22Rv1 (cell line): ENCODE results near the gene HIPK2.

Source experiments
- H3K27ac ChIP-seq: fragments of 450-650 bp; 2 replicates; pipeline ENCODE4 v1.5.1; 2017
- ZFX ChIP-seq: fragments of 450-650 bp; IDR thresholded peaks from 2 replicates; pipeline ENCODE4 v1.6.1; 2017; ENCODE audit warnings: antibody characterized with exemption, borderline replicate concordance
- TF ChIP-seq, protein P1 (sequence below): fragments of 450-650 bp; IDR thresholded peaks from 2 replicates; pipeline ENCODE4 v1.5.1; 2017; ENCODE audit warnings: mild to moderate bottlenecking

Gene HIPK2

DNA sequence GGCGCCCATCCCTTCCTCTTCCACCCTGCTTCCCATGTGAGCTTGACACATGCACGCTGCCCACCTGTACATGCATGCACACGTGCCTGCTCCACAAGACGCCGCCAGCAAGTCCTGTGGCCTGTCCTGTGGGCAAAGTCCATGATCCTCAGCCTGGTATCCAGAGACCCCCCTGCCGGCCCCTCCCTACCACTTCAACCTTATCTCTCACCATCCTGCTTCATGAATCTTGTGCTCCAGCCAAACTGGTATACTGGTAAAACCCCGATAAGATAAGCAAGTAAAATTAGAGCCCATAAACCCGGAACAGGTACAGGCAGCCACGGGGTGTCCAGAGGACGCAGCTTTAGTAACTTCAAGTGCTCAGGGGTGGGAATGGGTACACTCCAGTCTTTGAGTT is 39.5 kb upstream of the HIPK2 start:
- TF ChIP-seq ZFX, result no peak
- TF ChIP-seq, protein P1, sequence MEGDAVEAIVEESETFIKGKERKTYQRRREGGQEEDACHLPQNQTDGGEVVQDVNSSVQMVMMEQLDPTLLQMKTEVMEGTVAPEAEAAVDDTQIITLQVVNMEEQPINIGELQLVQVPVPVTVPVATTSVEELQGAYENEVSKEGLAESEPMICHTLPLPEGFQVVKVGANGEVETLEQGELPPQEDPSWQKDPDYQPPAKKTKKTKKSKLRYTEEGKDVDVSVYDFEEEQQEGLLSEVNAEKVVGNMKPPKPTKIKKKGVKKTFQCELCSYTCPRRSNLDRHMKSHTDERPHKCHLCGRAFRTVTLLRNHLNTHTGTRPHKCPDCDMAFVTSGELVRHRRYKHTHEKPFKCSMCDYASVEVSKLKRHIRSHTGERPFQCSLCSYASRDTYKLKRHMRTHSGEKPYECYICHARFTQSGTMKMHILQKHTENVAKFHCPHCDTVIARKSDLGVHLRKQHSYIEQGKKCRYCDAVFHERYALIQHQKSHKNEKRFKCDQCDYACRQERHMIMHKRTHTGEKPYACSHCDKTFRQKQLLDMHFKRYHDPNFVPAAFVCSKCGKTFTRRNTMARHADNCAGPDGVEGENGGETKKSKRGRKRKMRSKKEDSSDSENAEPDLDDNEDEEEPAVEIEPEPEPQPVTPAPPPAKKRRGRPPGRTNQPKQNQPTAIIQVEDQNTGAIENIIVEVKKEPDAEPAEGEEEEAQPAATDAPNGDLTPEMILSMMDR, result no peak
- H3K27ac ChIP-seq, result no peak overlapping the region

DNA sequence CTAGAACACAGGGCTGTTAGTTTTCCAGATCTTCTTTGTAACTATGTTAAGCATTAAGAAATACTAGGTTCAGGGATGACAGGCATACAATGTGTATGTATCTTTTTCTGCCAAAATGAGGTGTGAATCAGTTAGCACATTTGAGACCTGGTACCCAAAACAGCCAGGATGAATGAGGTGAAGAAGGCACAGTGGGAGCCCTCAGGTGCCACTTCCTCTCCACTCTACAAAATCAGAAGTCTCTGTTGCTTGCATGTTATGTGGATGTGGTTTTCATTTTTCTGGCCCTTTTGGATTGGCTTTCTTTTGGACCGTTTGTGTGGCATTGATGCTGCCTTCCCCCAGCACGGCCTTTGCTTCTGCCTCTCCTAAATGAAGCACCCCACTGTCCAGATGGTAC is 35.9 kb upstream of the HIPK2 start:
- TF ChIP-seq ZFX, result no peak
- TF ChIP-seq, protein P1, result no peak
- H3K27ac ChIP-seq, result no peak overlapping the region

GRCh38 chr7:139813151-139813550 is 35.4 kb upstream of the HIPK2 start:
- TF ChIP-seq, protein P1, result no peak
- TF ChIP-seq ZFX, result no peak

GRCh38 chr7:139811066-139811465 is 33.3 kb upstream of the HIPK2 start:
- no peak overlapping the region for H3K27ac ChIP-seq
- TF ChIP-seq ZFX, result no peak
- TF ChIP-seq, protein P1, result no peak

More at GRCh38 chr7:139813151-139813550, 35.4 kb upstream of the HIPK2 start:
- no peak overlapping the region for H3K27ac ChIP-seq

GRCh38 chr7:139808846-139809442 is 31.1 kb upstream of the HIPK2 start:
- no peak overlapping the region for H3K27ac ChIP-seq

DNA sequence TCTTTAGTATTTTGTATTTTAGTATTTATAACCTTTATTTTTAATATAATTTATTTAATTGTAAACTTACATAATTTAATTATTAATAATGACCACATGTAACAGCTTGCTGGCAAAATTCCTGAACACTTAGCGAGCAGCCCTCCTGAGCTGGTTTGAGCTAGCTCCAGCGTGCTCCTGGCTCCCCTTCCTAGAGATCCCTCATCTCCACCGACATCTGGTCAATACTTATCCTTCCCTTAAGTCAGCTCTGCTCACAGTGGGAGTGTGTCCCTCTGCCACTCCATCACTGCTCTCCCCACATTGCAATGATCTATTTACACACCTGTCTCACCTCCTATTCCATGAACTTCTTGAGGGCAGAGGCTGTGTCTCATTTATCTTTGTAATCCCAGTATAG is 30.6 kb upstream of the HIPK2 start:
- no peak overlapping the region for H3K27ac ChIP-seq

More at GRCh38 chr7:139808846-139809442, 31.1 kb upstream of the HIPK2 start:
- TF ChIP-seq ZFX, result no peak
- TF ChIP-seq, protein P1, result no peak

GRCh38 chr7:139807009-139807408 is 29.2 kb upstream of the HIPK2 start:
- H3K27ac ChIP-seq, result no peak overlapping the region
- TF ChIP-seq ZFX, result no peak
- TF ChIP-seq, protein P1, result no peak

More for the DNA sequence above, 30.6 kb upstream of the HIPK2 start:
- no peak for TF ChIP-seq ZFX
- TF ChIP-seq, protein P1, result no peak
